Stimulated activated CD8-positive, alpha-beta memory T cell treated with anti-CD3 and anti-CD28 coated beads, Interleukin-15, amount 100 ng/mL, for 4 hours (primary cell): ENCODE data around the gene ZNF610.
"Not testable (repeated sequence)": the region's sequence is repeated elsewhere in the genome, so short reads cannot be mapped to it uniquely, and the experiment has no call there.

ENCODE experiments used
- DNase-seq, 2 donors: peaks; one replicate each; pipeline ENCODE4 v3.0.0-alpha.2; 2020; ENCODE audit warnings: low read depth in 2 of 2

ZNF610 gene

DNA sequence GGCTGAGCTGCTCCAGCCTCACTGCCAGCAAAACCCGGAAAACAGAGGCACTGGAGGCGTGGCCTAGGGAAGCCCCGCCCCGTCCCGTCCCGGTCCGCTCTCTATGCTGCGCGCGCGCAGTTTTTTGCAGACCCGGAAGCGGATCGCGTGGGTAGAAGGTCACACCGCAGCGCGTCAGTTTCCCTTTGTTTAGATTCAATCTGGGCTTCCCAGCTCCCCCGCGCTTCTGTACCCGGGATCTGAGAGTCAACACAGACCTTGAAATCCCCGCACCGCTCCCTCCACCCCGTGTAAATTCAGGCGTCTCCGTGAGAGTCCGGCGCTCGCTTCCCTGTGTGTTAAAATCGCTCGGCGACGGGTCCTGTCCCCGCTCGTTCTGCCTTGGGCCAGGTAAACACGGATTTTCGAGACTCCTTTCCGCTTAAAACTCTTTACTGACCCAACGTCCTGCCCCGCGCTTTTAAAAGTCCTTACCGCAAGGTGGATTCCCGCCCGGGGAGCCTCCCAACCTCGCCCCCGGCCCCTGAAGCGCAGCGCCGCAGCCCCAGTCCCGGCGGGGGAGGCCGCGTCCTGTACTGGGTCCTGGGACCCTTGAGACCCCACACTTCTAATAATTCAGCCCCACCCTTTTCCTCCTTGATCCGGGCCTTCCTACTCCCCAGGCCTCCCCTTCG lies at the start of gene ZNF610:
ZNF610 (plus strand) TSS at position 127 of the 674 bp plus-strand sequence. CDS start 12,930 bp downstream, outside the sequence.
- peak; percentile 68 to 72 for DNase-seq

DNA sequence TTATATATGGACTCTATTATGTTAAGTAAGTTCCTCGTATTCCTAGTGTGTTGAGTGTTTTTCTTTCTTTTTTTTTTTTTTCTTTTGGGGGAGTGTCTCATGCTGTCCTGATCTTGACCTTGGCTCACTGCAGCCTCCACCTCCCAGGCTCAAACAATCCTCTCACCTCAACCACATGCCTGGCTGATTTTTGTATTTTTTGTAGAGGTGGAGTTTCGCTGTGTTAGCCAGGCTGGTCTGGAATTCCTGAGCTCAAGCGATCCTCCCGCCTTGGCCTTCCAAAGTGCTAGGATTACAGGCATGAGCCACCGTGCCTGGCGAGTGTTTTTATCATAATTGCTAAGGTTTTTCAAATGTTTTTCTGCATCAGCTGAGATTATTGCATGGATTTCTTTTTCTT lies 49.8 kb upstream of the ZNF610 start:
- DNase-seq: no peak

DNA sequence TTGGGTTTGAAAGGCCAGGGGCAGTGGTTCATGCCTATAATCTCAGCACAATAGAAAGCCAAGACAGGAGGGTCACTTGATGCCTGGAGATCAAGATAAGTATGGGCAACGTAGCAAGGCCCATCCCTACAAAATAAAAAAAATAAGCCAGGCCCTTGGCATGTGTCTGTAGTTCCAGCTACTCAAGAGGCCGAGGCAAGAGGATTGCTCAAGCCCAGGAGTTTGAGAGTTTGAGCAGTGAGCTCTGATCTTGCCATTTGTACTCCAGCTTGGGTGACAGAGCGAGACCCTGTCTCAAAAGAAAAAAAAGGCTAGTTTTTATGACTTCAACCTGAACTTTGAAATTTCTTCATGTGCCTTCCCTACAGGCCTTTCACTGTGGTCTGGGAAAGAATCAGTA lies 44.3 kb upstream of the ZNF610 start:
- DNase-seq: no peak

DNA sequence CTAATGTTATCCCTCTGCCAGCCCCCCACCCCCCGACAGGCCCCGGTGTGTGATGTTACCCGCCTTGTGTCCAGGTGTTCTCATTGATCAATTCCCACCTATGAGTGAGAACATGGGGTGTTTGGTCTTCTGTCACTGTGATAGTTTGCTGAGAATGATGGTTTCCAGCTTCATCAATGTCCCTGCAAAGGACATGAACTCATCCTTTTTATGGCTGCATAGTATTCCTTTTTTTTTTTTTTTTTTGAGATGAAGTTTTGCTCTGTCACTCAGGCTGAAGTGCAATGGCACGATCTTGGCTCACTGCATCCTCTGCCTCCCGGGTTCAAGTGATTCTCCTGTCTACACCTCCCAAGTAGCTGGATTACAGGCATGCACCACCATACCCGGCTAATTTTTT lies 43.1 kb upstream of the ZNF610 start:
- DNase-seq: not testable (repeated sequence)

DNA sequence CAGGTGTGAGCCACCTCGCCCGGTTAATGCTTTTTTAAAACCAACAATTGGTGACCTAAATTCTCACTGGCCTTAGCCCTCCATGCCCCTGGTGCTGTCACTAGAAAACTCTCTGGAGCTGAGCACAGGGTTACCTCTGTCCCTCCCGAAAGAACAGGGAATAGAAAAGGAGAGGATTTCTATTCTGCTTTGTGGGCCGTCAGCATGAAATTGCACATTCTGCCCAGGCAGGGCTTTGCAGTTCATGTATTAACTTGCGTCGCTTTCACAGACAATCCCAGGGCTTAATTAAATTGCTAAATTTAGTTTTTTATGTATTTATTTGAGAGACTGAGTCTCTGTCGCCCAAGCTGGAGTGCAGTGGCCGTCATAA lies 39.7 kb upstream of the ZNF610 start:
- no peak for DNase-seq

DNA sequence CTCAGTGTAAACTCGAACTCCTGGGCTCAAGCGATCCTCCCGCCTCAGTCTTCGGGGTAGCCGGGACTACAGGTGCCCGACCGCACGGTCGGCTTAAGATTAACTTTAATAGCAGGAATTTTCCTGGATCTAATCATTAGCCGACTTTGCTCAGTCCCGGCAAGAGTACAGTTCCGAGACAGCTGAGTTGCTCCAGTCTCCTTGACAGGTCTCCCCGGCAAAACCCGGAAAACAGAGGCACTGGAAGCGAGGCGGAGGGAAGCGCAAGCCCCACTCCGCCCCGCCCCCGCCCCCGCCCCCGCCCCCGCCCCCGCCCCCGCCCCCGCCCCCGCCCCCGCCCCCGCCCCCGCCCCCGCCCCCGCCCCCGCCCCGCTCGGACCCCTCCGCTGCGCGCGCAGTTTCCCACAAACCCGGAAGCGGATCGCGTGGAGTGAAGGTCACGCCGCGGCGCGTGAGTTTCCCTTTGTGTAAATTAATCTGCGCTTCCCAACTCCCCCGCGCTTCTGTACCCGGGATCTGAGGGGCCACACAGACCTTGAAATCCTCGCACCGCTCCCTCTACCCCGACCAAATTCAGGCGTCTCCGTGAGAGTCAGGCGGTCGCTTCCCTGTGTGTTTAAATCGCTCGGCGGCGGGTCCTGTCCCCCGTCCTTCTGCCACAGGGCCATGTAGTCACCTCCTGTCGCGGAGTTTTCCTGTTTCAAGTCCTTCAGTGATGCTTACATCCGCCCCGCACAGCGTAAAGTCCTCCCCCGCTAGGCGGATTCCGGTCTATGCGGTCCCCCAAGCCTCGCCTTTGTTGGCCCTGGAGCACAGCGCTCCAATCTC lies 39.1 kb upstream of the ZNF610 start, which contains the start of gene ZNF480:
ZNF480 (plus strand) TSS at position 397 of the 828 bp plus-strand sequence. CDS start 3,244 bp downstream, outside the sequence.
- DNase-seq: peak; percentile 55 to 59

DNA sequence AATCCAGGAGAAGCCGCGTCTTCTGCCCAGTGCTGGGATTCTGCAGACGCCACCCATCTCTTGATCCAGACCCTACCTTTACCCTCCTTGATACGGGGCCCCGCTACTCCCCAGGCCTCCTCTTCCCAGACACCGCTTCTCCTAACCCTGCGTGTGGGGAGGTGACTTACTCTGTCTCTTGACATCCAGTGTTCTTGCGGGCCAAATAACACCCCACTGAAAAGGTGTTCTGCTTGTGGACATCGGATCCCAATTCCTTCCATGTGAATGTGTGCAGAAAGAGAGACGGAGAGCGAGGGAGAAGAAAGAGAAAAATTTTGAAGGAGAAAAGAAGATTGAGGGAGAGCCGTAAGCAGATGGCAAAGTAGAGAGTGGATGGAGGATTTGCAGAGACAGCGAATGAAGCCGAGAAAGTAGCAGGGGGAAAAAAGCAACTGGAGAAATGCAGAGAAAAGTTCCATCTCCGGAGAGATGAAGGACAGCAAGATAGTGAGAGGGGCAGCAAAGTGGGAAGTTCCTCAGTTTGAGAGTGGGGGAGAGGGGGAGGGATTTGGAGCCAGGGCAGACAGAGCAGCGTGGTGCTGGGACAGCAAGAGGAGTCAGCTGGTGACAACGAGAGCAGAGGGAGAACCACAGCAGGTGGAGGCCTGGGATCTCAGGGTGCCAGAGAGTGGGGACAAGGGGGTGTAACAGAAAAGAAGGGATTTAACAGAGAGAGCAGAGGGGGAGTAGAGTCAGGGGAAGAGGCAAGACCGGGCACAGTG lies 38.3 kb upstream of the ZNF610 start:
- DNase-seq: no peak

DNA sequence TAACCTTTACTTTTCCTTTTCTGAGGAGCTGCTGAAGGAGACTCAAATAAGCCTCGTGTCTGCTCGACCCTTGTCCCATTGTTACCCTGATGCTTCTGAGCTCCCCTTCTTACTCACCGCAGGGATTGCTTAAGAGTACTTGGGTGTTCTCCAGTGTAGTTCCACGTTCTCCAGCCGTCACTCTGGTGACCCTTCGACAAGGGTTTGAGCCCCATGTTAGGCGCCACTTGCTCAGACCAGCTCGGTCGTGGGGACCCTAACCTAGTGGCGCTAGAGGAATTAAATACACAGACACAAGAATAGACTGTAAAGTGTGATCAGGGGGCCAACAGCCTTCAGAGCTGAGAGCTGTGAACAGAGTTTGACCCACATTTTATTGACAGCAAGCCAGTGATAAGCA lies 28.8 kb upstream of the ZNF610 start:
- DNase-seq: no peak

DNA sequence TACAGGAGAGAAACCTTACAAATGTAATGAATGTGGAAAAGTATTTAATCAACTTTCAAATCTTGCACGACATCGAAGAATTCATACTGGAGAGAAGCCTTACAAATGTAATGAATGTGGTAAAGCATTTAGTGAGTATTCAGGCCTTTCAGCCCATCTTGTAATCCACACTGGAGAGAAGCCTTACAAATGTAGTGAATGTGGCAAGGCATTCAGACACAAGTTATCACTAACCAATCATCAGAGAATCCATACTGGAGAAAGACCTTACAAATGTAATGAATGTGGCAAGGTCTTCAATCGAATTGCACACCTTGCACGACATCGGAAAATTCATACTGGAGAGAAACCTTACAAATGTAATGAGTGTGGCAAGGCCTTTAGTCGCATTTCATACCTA lies 13.6 kb upstream of the ZNF610 start:
- DNase-seq: no peak

DNA sequence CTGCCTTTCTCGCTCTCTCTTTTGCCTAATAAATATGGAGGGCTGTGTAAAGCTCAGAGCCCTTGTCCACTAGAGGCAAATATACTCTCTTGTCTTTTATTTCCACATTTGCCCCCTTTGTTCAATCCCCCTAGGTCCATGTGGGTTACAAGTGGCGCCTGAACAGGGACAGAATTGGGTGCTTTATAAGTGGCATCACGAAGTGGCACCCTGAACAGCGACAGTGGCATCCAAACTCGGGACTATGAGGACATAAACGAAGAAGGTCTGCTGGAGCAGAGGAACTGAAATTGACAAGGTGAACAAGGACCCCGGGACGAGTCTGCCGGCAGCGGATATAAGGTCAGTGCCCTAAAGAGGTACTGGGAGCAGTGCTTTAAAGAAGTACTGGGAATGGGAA lies 4.3 kb upstream of the ZNF610 start:
- DNase-seq: no peak

DNA sequence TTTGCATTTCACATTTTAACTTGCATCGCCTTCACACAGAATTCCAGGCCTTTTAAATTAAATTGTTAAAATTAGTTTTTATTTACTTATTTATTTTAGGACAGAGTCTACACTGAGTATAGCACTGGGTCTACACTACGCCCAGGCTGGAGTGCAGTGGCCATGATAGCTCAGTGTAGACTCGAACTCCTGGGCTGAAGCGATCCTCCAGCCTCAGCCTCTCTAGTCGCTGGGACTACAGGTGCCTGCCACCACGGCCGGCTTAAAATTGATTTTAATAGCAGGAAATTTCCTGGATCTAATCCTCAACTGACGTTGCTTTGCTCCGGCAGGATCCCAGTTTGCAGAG lies 301 bp upstream of the ZNF610 start:
- no peak for DNase-seq

DNA sequence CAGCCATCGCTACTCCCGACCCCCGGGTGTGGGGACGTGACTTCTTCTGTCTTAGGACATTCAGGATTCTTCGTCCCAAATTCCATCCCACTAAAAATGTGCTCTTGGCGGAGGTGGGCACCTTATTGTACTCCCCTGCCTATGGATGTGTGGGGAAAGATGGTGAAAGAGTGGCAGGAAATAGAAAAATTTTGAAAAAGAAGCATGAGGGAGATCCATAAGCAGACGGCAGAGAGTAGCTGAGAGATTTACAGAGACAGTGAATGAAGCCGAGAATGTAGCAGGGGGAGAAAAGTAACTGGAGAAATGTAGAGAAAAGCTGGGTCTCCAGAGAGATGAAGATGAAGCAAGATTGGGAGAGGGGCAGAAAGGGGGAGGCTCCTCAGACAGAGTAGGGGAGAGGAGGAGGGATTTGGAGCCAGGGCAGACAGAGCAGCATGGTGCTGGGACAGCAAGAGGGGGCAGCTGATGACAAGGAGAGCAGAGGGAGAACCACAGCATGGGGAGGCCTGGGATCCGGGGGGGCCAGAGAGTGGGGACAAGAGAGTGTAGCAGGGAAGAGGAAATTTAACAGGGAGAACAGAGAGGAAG lies 843 bp downstream of the ZNF610 start:
- no peak for DNase-seq

DNA sequence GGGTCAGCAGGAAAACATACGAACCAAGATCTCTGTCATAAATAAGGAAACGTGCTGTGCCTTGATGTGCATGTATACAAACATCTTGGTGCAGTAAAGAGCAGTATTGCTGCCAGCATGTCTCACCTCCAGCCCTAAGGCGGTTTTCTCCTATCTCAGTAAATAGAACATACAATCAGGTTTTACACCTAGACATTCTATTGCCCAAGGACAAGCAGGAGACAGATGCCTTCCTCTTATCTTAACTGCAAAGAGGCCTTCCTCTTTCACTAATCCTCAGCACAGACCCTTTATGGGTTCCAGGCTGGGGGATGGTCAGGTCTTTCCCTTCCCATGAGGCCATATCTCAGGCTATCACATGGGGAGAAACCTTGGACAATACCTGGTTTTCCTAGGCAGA lies 3.0 kb downstream of the ZNF610 start:
- DNase-seq: not testable (repeated sequence)

DNA sequence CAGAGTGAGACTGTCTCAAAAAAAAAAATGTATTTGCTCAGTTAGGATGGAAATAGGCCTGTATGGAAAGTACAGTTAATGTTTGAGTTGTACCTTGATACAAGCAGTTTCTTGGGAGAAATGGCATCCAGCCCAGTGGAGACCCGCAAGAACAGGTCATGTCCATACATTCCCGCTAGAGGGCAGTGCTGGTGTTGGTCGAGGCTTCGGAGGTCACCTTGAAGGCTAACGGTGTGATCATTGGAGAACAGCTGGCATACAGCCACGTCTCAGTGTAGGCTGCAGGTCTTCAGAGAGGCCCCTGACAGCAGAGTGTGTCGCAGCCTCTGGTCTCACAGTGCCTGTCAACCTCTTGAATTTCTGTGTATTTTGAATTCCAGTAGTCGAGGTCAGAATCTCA lies 7.5 kb downstream of the ZNF610 start:
- DNase-seq: peak in 1 of 2 donors; percentile 13

DNA sequence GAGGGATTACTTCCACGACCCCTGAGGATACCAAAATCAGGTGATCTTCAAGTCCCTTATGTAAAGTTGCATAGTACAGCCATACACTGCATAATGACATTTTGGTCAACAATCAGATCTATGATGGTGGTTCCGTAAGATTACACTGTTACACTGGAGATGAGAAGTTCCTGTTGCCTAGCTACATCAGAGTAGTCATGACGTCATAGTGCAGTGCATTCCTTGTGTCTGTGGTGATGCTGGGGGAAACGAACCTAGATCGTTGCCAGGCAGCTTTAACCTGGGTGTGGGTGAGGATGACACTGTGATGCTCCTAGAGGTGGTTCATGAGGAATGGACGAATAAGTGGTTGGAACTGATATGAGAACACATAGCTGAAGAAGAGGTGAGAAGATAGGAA lies 9.1 kb downstream of the ZNF610 start:
- DNase-seq: no peak

DNA sequence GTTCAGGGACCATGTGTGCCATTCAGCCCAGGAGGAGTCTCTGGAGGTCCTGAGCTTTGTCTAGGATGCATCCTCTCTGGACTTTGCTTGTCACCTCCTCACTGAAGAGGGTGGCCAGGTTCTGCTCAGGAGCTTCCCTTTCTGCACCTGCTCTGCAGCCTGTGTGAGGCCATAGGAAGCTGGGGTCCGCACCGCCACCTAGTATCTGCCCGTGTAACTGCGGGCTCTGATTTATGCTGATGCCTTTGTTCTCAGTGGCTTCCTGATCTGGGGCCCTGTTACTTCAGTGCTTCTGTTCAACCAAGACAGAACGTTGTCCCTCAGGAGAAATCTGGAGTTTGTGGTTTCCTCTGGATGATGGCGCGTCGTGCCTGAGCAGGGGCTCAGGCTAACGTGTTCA lies 15.5 kb downstream of the ZNF610 start:
- no peak for DNase-seq

DNA sequence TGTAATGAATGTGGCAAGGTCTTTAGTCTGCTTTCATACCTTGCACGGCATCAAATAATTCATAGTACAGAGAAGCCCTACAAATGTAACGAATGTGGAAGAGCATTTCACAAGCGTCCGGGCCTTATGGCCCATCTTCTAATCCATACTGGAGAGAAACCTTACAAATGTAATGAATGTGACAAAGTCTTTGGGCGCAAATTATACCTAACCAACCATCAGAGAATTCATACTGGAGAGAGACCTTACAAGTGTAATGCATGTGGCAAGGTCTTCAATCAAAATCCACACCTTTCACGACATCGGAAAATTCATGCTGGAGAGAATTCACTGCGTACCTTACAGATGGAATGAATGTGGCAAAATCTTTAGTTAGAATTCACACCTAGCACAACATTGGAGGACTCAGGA lies 30.4 kb downstream of the ZNF610 start:
- no peak for DNase-seq

DNA sequence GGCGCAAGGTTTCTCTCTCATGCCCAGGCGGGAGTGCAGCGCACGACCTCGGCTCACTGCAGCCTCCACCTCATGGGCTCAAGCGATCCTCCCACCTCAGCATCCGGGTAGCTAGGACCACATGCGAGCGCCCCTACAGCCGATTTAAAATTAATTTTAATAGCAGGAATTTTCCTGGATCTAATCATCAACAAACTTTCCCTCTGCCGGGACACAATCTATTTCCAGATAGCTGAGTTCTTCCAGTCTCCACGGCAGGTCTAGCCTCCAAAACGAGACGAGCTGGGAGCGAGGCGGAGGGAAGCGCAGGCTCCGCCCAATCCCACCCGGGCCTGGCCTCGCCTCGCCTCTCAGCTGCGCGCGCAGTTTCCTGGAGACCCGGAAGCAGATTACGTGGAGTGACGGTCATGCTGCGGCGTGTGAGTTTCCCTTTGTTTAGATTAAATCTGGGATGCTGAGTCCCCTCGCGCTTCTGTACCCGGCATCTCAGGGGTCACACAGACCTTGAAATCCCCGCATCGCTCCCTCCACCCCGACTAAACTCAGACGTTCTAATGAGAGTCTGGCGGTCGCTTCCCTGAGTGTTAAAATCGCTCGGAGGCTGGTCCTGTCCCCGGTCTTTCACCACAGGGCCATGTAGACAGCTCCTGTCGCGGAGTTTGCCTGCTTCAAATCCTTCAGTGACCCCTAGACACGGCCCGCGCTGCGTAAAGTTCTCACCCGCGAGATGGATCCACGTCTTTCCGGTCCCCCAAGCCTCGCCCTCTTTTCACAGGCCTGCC lies 33.7 kb downstream of the ZNF610 start, which contains the start of gene ZNF880:
ZNF880 (plus strand) TSS at position 365 of the 782 bp plus-strand sequence; CDS start at position 408, 43 bp downstream.
- DNase-seq: peak; percentile 83 to 89

DNA sequence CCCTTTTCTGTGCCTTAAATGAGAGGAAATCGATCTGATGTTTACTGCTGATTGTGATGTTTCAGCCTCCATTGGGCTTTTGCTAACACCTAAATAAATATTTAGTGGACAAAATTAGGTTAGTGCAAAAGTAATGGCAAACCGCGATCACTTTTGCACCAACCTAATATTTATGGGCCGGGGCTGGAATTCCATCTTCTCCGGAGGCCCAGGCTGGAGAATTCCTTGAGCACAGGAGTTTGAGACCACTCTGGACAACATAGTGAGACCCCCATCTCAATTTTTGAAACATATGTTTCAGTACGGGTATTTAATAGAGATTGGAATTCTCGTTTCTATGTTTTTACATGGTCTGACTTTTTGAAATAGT lies 34.3 kb downstream of the ZNF610 start:
- DNase-seq: no peak

DNA sequence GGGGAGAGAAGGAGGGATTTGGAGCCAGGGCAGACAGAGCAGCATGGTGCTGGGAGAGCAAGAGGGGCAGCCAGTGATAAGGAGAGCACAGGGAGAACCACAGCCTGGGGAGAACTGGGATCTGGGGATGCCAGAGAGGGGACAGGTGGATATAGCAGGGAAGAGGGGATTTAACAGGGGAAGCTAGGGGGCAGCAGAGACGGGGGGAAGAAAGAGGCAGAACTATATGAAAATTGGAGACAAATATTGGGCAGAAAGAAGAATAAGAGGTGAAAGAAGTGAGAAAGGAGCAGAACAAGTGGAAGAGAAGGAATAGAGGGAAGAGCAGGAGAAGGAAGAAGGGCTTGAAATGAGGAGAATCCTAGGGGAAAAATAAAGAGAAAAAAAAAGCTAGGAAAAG lies 55.1 kb downstream of the ZNF610 start:
- DNase-seq: no peak
